H9 (cell line): ENCODE results near the gene TRIM17. TPM values are rescaled to one million over a fixed set of nuclear protein-coding genes. Genes with fewer than 3 reads are reported as not detected.

ENCODE experiments used
- DNase-seq: peaks from one replicate; pipeline ENCODE4 v3.0.0-alpha.2; 2017
- H2AFZ ChIP-seq: one replicate; pipeline ENCODE4 v1.6.1; 2013; ENCODE audit warnings: mild to moderate bottlenecking, low read length, control low read depth, moderate library complexity
- H2AK5ac ChIP-seq: 2 replicates; pipeline ENCODE4 v1.6.1; 2013; ENCODE audit warnings: low read length, control low read depth, mixed read lengths; ENCODE audit not compliant: insufficient read length
- H2BK120ac ChIP-seq: one replicate; pipeline ENCODE4 v1.6.1; 2013; ENCODE audit warnings: low read depth, mild to moderate bottlenecking, low read length, control low read depth, inconsistent platforms; ENCODE audit not compliant: poor library complexity, severe bottlenecking
- H2BK12ac ChIP-seq: 2 replicates; pipeline ENCODE4 v1.6.1; 2013; ENCODE audit warnings: low read length, control low read depth, mixed read lengths, low read depth; ENCODE audit not compliant: insufficient read length
- H2BK15ac ChIP-seq: 2 replicates; pipeline ENCODE4 v1.6.1; 2013; ENCODE audit warnings: low read depth, low read length, control low read depth
- H2BK20ac ChIP-seq: one replicate; pipeline ENCODE4 v1.6.1; 2013; ENCODE audit warnings: low read depth, mild to moderate bottlenecking, low read length, control low read depth, inconsistent platforms; ENCODE audit not compliant: poor library complexity, severe bottlenecking
- H2BK5ac ChIP-seq: 2 replicates; pipeline ENCODE4 v1.6.1; 2013; ENCODE audit warnings: low read length, control low read depth, mixed read lengths; ENCODE audit not compliant: insufficient read length
- H3K14ac ChIP-seq: 2 replicates; pipeline ENCODE4 v1.6.1; 2013; ENCODE audit warnings: low read length, control low read depth; ENCODE audit not compliant: insufficient read depth
- H3K18ac ChIP-seq: 2 replicates; pipeline ENCODE4 v1.6.1; 2013; ENCODE audit warnings: low read depth, mild to moderate bottlenecking, mixed read lengths, low read length, control low read depth; ENCODE audit not compliant: insufficient read length
- H3K23ac ChIP-seq: 2 replicates; pipeline ENCODE4 v1.6.1; 2013; ENCODE audit warnings: low read length, control low read depth, mixed read lengths, low read depth; ENCODE audit not compliant: insufficient read length
- H3K23me2 ChIP-seq: 2 replicates; pipeline ENCODE4 v1.6.1; 2013; ENCODE audit warnings: low read depth, mild to moderate bottlenecking, mixed read lengths, low read length, control low read depth; ENCODE audit not compliant: insufficient read length, poor library complexity, severe bottlenecking
- H3K27ac ChIP-seq: 2 replicates; pipeline ENCODE4 v1.5.1; 2013; ENCODE audit warnings: low read length, control low read depth, mixed read lengths, low read depth; ENCODE audit not compliant: insufficient read length
- H3K27me3 ChIP-seq: 2 replicates; pipeline ENCODE4 v1.6.1; 2013; ENCODE audit warnings: low read length, control low read depth, inconsistent platforms; ENCODE audit not compliant: insufficient read depth
- H3K4ac ChIP-seq: 2 replicates; pipeline ENCODE4 v1.6.1; 2013; ENCODE audit warnings: low read depth, mild to moderate bottlenecking, control low read depth, inconsistent platforms, low read length, moderate library complexity
- H3K4me1 ChIP-seq: 2 replicates; pipeline ENCODE4 v1.6.1; 2013; ENCODE audit warnings: low read length, control low read depth, inconsistent platforms; ENCODE audit not compliant: insufficient read depth
- H3K4me2 ChIP-seq: 2 replicates; pipeline ENCODE4 v1.6.1; 2013; ENCODE audit warnings: low read length, control low read depth, mixed read lengths; ENCODE audit not compliant: insufficient read length, insufficient read depth
- H3K56ac ChIP-seq: 2 replicates; pipeline ENCODE4 v1.6.1; 2013; ENCODE audit warnings: low read depth, mild to moderate bottlenecking, mixed read lengths, low read length, control low read depth; ENCODE audit not compliant: insufficient read length
- H3K79me1 ChIP-seq: 2 replicates; pipeline ENCODE4 v1.6.1; 2013; ENCODE audit warnings: low read depth, mild to moderate bottlenecking, moderate library complexity, low read length, control low read depth, inconsistent platforms; ENCODE audit not compliant: insufficient read depth, poor library complexity, severe bottlenecking
- H3K79me2 ChIP-seq: 2 replicates; pipeline ENCODE4 v1.6.1; 2013; ENCODE audit warnings: low read length, control low read depth, inconsistent platforms; ENCODE audit not compliant: insufficient read depth
- H3K9ac ChIP-seq: 2 replicates; pipeline ENCODE4 v1.6.1; 2013; ENCODE audit warnings: low read length, control low read depth, mixed read lengths; ENCODE audit not compliant: insufficient read length; ENCODE audit errors: extremely low read depth
- H3K9me3 ChIP-seq: one replicate; pipeline ENCODE4 v1.6.1; 2013; ENCODE audit warnings: low read depth, low read length, inconsistent platforms; ENCODE audit not compliant: control insufficient read depth
- H3T11ph ChIP-seq: one replicate; pipeline ENCODE4 v1.6.1; 2013; ENCODE audit warnings: mild to moderate bottlenecking, low read length, control low read depth, inconsistent platforms
- H4K20me1 ChIP-seq: one replicate; pipeline ENCODE4 v1.6.1; 2013; ENCODE audit not compliant: control insufficient read depth, insufficient read length, insufficient read depth
- H4K5ac ChIP-seq: 2 replicates; pipeline ENCODE4 v1.6.1; 2013; ENCODE audit warnings: low read depth, mild to moderate bottlenecking, mixed read lengths, low read length, control low read depth; ENCODE audit not compliant: insufficient read length
- H4K8ac ChIP-seq: replicated peaks from 2 replicates; pipeline ENCODE4 v1.6.1; 2013; ENCODE audit warnings: low read length, control low read depth, mixed read lengths, low read depth; ENCODE audit not compliant: insufficient read length
- H4K91ac ChIP-seq: 2 replicates; pipeline ENCODE4 v1.6.1; 2013; ENCODE audit warnings: low read depth, mild to moderate bottlenecking, moderate library complexity, mixed read lengths, low read length, control low read depth; ENCODE audit not compliant: insufficient read length
- H3K27ac Mint-ChIP-seq, 3 experiments: 2 replicates in 2 of 3; 3 replicates in 1 of 3; pipeline ENCODE4 v1.8.0; 2020 to 2021; ENCODE audit warnings: mixed read lengths in 3 of 3, mild to moderate bottlenecking in 1 of 3, moderate library complexity in 1 of 3
- H3K27me3 Mint-ChIP-seq: 2 replicates; pipeline ENCODE4 v1.8.0; 2021; ENCODE audit warnings: low read depth, mild to moderate bottlenecking, moderate library complexity, mixed read lengths
- H3K36me3 Mint-ChIP-seq, 3 experiments: 2 replicates in 2 of 3; 3 replicates in 1 of 3; pipeline ENCODE4 v1.8.0; 2020 to 2021; ENCODE audit warnings: low read depth in 3 of 3, mixed read lengths in 3 of 3; ENCODE audit not compliant: insufficient read depth in 1 of 3
- H3K4me1 Mint-ChIP-seq, 2 experiments: 2 replicates each; pipeline ENCODE4 v1.8.0; 2020; ENCODE audit warnings: mixed read lengths in 2 of 2
- H3K4me3 Mint-ChIP-seq, 2 experiments: 2 replicates in 1 of 2; 3 replicates in 1 of 2; pipeline ENCODE4 v1.8.0; 2020 to 2021; ENCODE audit warnings: mild to moderate bottlenecking in 2 of 2, mixed read lengths in 2 of 2, moderate library complexity in 1 of 2
- H3K9me3 Mint-ChIP-seq, 2 experiments: 2 replicates in 1 of 2; 3 replicates in 1 of 2; pipeline ENCODE4 v1.8.0; 2020; ENCODE audit warnings: mild to moderate bottlenecking in 2 of 2, mixed read lengths in 2 of 2, moderate library complexity in 1 of 2
- CTCF ChIP-seq: fragments of 200-600 bp; sonication (generic); conservative IDR thresholded peaks from 3 replicates; pipeline ENCODE4 v1.8.0; 2021; ENCODE audit warnings: antibody characterized with exemption, mild to moderate bottlenecking
- WGBS: extraction: QIAGEN DNeasy Blood & Tissue Kit; methylation state at CpG from one replicate; pipeline ENCODE4 v1.1.7; 2013; ENCODE audit warnings: missing lambda C conversion rate, low lambda C conversion rate, mixed read lengths; ENCODE audit not compliant: insufficient read length; ENCODE audit errors: extremely low coverage; 5-methylcytosine and 5-hydroxymethylcytosine counted together
- total RNA-seq: library from RNA; stranded (reverse); gene quantifications from 2 replicates; pipeline ENCODE4 v1.2.1, GENCODE V29; 2021

The TRIM17 gene
- total RNA-seq, 1 experiment from 2014 or later: 2.8 TPM

GRCh38 chr1:228456252-228457016 lies 39.8 kb upstream of the TRIM17 start:
- Histone ChIP-seq H2BK5ac (no peak overlapping the region), H3K4me1 (no peaks in the 10 kb centered on the region), H3T11ph (no peak overlapping the region), H3K4me2 (peak overlapping the region; percentile 77), H3K4ac (no peak overlapping the region), H2BK15ac (no peak overlapping the region), H3K27ac (no peak overlapping the region), H4K91ac (no peak overlapping the region), H2BK12ac (no peak overlapping the region), H4K8ac (no peak overlapping the region), H4K5ac (no peak overlapping the region), H3K79me2 (no peaks in the 10 kb centered on the region), H2BK120ac (no peak overlapping the region), H3K9me3 (no peaks in the 10 kb centered on the region), H3K14ac (no peak overlapping the region), H3K23ac (no peak overlapping the region), H4K20me1 (no peaks in the 10 kb centered on the region), H3K79me1 (no peaks in the 10 kb centered on the region), H3K23me2 (no peaks in the 10 kb centered on the region), H3K18ac (no peak overlapping the region), H3K27me3 (peaks cover 2% of the 10 kb centered on the region; the same call in 1 of the 2 replicates), H3K56ac (no peak overlapping the region), H2BK20ac (no peak overlapping the region), H2AFZ (no peak overlapping the region), H3K9ac (peak overlapping the region; percentile 40), H2AK5ac (no peak overlapping the region)
- no CpG with 5 or more reads among the region's 6 CpGs for WGBS
- no peak for TF ChIP-seq CTCF
- Mint-ChIP-seq H3K36me3 (peaks cover 4 to 8% (median 5%) of the 10 kb centered on the region in 3 experiments; a peak in 6 of 7 replicates), H3K27ac (no peak overlapping the region), H3K9me3 (no peaks in the 10 kb centered on the region; a peak in 1 of 5 replicates), H3K4me1 (peaks cover 21 to 26% of the 10 kb centered on the region in 2 experiments), H3K4me3 (peak overlapping the region; percentile 95 to 100), H3K27me3 (peaks cover 29% of the 10 kb centered on the region)
- no peak for DNase-seq
